ENCODE data around the gene MRPL11.

MRPL11 gene

GRCh38 chr11:66457826-66458225 lies 19.2 kb upstream of the MRPL11 start:
- TF ChIP-seq CTCF (IDR thresholded peaks at IDR 0.05; ENCODE audit: borderline replicate concordance, insufficient read depth, low read depth, low read length): no peak
- no peak overlapping the region for H3K4me3 ChIP-seq (ENCODE audit: low read depth, low read length)

- TF ChIP-seq CTCF (IDR thresholded peaks at IDR 0.05; ENCODE audit: borderline replicate concordance, insufficient read depth, low read depth, low read length): no peak
- no peak overlapping the region for H3K4me3 ChIP-seq (ENCODE audit: low read depth, low read length)
Measured at GRCh38 chr11:66454828-66455227, 16.2 kb upstream of the MRPL11 start.

GRCh38 chr11:66454247-66454646 lies 15.6 kb upstream of the MRPL11 start:
- no peak for TF ChIP-seq CTCF (IDR thresholded peaks at IDR 0.05; ENCODE audit: borderline replicate concordance, insufficient read depth, low read depth, low read length)
- no peak overlapping the region for H3K4me3 ChIP-seq (ENCODE audit: low read depth, low read length)

GRCh38 chr11:66451663-66452062 lies 13.0 kb upstream of the MRPL11 start:
- H3K4me3 ChIP-seq (ENCODE audit: low read depth, low read length): no peak overlapping the region
- TF ChIP-seq CTCF (IDR thresholded peaks at IDR 0.05; ENCODE audit: borderline replicate concordance, insufficient read depth, low read depth, low read length): no peak

GRCh38 chr11:66450560-66450959 lies 11.9 kb upstream of the MRPL11 start:
- no peak overlapping the region for H3K4me3 ChIP-seq (ENCODE audit: low read depth, low read length)
- TF ChIP-seq CTCF (IDR thresholded peaks at IDR 0.05; ENCODE audit: borderline replicate concordance, insufficient read depth, low read depth, low read length): no peak

- no peak overlapping the region for H3K4me3 ChIP-seq (ENCODE audit: low read depth, low read length)
- TF ChIP-seq CTCF (IDR thresholded peaks at IDR 0.05; ENCODE audit: borderline replicate concordance, insufficient read depth, low read depth, low read length): no peak
Measured at GRCh38 chr11:66448523-66448922, 9.9 kb upstream of the MRPL11 start.

DNA sequence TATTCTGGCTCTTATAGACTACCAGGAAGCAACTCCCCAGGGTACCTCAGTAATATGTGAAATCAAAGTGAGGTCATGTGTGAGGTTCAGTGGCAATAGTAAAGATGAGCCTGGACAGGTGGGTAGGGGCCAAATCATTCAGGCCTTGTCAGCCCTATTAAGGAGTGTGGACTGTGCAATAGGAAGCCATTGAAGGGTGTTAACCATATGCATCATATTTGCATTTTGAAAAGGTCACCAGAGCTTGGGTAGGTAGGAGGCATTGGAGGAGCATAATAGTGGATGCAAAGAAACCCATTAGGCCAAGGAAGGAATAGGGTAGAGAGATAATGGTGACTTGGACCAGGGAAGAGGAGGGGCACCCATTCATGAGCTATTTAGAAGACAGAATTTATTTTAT lies 8.4 kb upstream of the MRPL11 start:
- H3K4me3 ChIP-seq (ENCODE audit: low read depth, low read length): no peak overlapping the region
- TF ChIP-seq CTCF (IDR thresholded peaks at IDR 0.05; ENCODE audit: borderline replicate concordance, insufficient read depth, low read depth, low read length): no peak
